GM12878 (cell line): ENCODE data around the gene KIF21A. TPM values are rescaled to one million over a fixed set of nuclear protein-coding genes. Genes with fewer than 3 reads are reported as not detected.

Experiments
- ATAC-seq: fragments of 200-7000 bp; cut with Tn5 transposase; 3 replicates; pipeline ENCODE4 v1.9.1; 2020; ENCODE audit warnings: mild to moderate bottlenecking, moderate library complexity
- BruUV-seq: library from RNA; stranded (reverse); fragments of 400-500 nt; replicated peaks from 2 replicates; lab custom pipeline; 2021; lab: Mats Ljungman, UMichigan
- CTCF ChIA-PET: fragments of 300-600 bp; sonication (Branson Sonifier 250); formaldehyde crosslinking; extraction: SDS; loops from one replicate; lab custom pipeline; 2021; ENCODE audit warnings: inconsistent platforms; lab: Yijun Ruan, JAX
- POLR2A ChIA-PET: fragments of 350-600 bp; formaldehyde crosslinking; extraction: SDS; loops from one replicate; lab custom pipeline; 2021; ENCODE audit warnings: inconsistent platforms; lab: Charles Lee
- RAD21 ChIA-PET: fragments of 300-600 bp; sonication (Branson Sonifier 250); formaldehyde crosslinking; loops from one replicate; lab custom pipeline; 2023; ENCODE audit warnings: antibody characterized with exemption; ENCODE audit not compliant: unreplicated experiment; lab: Charles Lee
- SMC1A ChIA-PET: fragments of 300-600 bp; sonication (Branson Sonifier 250); formaldehyde crosslinking; loops from one replicate; lab custom pipeline; 2023; ENCODE audit not compliant: unreplicated experiment, uncharacterized antibody; lab: Charles Lee
- DNase-seq: peaks from one replicate; pipeline ENCODE4 v3.0.0-alpha.2; 2011; ENCODE audit warnings: low read depth, low spot score
- FAIRE-seq: peaks from 3 replicates; lab custom pipeline; 2011; peaks lifted over from hg19 to GRCh38; lab: Jason Lieb, UNC
- H2AFZ ChIP-seq: 2 replicates; pipeline ENCODE4 v1.6.0; 2011; ENCODE audit warnings: low read depth, low read length, control low read depth; ENCODE audit not compliant: control insufficient read depth
- H3K27ac ChIP-seq: 2 replicates; pipeline ENCODE4 v1.5.1; 2011; ENCODE audit warnings: control low read depth; ENCODE audit not compliant: control insufficient read depth, insufficient read depth
- H3K27me3 ChIP-seq, 2 experiments: replicated peaks in 1 of 2; 2 replicates each; pipeline versions ENCODE4 v1.6.0 to v1.6.1; 2011; ENCODE audit warnings: low read length in 1 of 2; ENCODE audit not compliant: control insufficient read depth in 2 of 2, insufficient read depth in 2 of 2
- H3K36me3 ChIP-seq, 2 experiments: 2 replicates each; pipeline ENCODE4 v1.5.1; 2011; ENCODE audit warnings: low read length in 1 of 2; ENCODE audit not compliant: control insufficient read depth in 2 of 2, insufficient read depth in 2 of 2
- H3K4me1 ChIP-seq: 2 replicates; pipeline ENCODE4 v1.6.1; 2011; ENCODE audit warnings: mild to moderate bottlenecking, low read length, moderate library complexity, mixed read lengths; ENCODE audit not compliant: control insufficient read depth, insufficient read depth
- H3K4me2 ChIP-seq: 2 replicates; pipeline ENCODE4 v1.6.0; 2011; ENCODE audit warnings: control low read depth; ENCODE audit not compliant: control insufficient read depth, insufficient read depth
- H3K4me3 ChIP-seq: fragments of 200-600 bp; sonication (generic); 2 replicates; pipeline ENCODE4 v1.5.1; 2016
- H3K79me2 ChIP-seq: 2 replicates; pipeline ENCODE4 v1.6.0; 2011; ENCODE audit warnings: low read length; ENCODE audit not compliant: control insufficient read depth, insufficient read depth
- H3K9ac ChIP-seq: 2 replicates; pipeline ENCODE4 v1.8.0; 2011; ENCODE audit warnings: low read length, control low read depth, mixed read lengths; ENCODE audit not compliant: control insufficient read depth, insufficient read depth
- H3K9me3 ChIP-seq: replicated peaks from 3 replicates; pipeline ENCODE4 v1.5.1; 2011; ENCODE audit warnings: mild to moderate bottlenecking, low read length; ENCODE audit not compliant: control insufficient read depth, insufficient read depth
- H4K20me1 ChIP-seq: 2 replicates; pipeline ENCODE4 v1.6.0; 2011; ENCODE audit not compliant: control insufficient read depth, insufficient read depth
- ATF7 ChIP-seq: fragments of 450-650 bp; IDR thresholded peaks from 2 replicates; pipeline ENCODE4 v1.6.1; 2016; ENCODE audit warnings: low read depth, mild to moderate bottlenecking
- BCLAF1 ChIP-seq: fragments of 450-650 bp; IDR thresholded peaks from 2 replicates; pipeline ENCODE4 v1.6.1; 2017; ENCODE audit warnings: antibody characterized with exemption, mild to moderate bottlenecking, moderate library complexity
- EP300 ChIP-seq, 2 experiments: fragments of 150-350 bp in 1 of 2; IDR thresholded peaks; 2 replicates each; pipeline ENCODE4 v1.6.1; 2011 to 2012; ENCODE audit warnings: low read depth in 2 of 2, low read length in 2 of 2, borderline replicate concordance in 1 of 2, improper control_type of control experiment in 1 of 2, inconsistent platforms in 1 of 2; ENCODE audit not compliant: control insufficient read depth in 1 of 2
- FOXK2 ChIP-seq: fragments of 450-650 bp; IDR thresholded peaks from 2 replicates; pipeline ENCODE4 v1.6.1; 2017; ENCODE audit warnings: mild to moderate bottlenecking, moderate library complexity
- HDAC6 ChIP-seq: fragments of 200-600 bp; sonication (generic); IDR thresholded peaks from one replicate; pipeline ENCODE4 v1.8.0; 2017; ENCODE audit warnings: antibody characterized with exemption; ENCODE audit not compliant: unreplicated experiment
- IRF5 ChIP-seq: fragments of 450-650 bp; IDR thresholded peaks from 2 replicates; pipeline ENCODE4 v1.6.1; 2017; ENCODE audit warnings: borderline replicate concordance
- LARP7 ChIP-seq: fragments of 450-650 bp; IDR thresholded peaks from 2 replicates; pipeline ENCODE4 v1.6.1; 2017; ENCODE audit warnings: mild to moderate bottlenecking
- PAX5 ChIP-seq: IDR thresholded peaks from 2 replicates; pipeline ENCODE4 v1.6.1; 2011; ENCODE audit warnings: low read depth, low read length, borderline replicate concordance
- POLR2AphosphoS5 ChIP-seq: IDR thresholded peaks from 2 replicates; pipeline ENCODE4 v1.6.1; 2011; ENCODE audit warnings: mild to moderate bottlenecking, low read length, inconsistent platforms
- RAD21 ChIP-seq: IDR thresholded peaks from 2 replicates; pipeline ENCODE4 v1.6.1; 2011; ENCODE audit warnings: mild to moderate bottlenecking, low read depth, low read length, moderate library complexity; ENCODE audit not compliant: insufficient read depth
- RB1 ChIP-seq: fragments of 450-650 bp; formaldehyde crosslinking; IDR thresholded peaks from 2 replicates; pipeline ENCODE4 v1.6.1; 2017; ENCODE audit warnings: mild to moderate bottlenecking, borderline replicate concordance
- RCOR1 ChIP-seq: conservative IDR thresholded peaks from 2 replicates; pipeline ENCODE4 v1.6.1; 2012; ENCODE audit warnings: low read depth, low read length, improper control_type of control experiment
- STAT3 ChIP-seq: IDR thresholded peaks from 2 replicates; pipeline ENCODE4 v1.6.1; 2011; ENCODE audit warnings: low read depth, low read length, improper control_type of control experiment
- TAF1 ChIP-seq: IDR thresholded peaks from 2 replicates; pipeline ENCODE4 v1.6.1; 2011; ENCODE audit warnings: mild to moderate bottlenecking, low read depth, low read length, borderline replicate concordance
- YY1 ChIP-seq: IDR thresholded peaks from 2 replicates; pipeline ENCODE4 v1.6.1; 2011; ENCODE audit warnings: low read depth, mild to moderate bottlenecking, low read length
- ZZZ3 ChIP-seq: IDR thresholded peaks from 2 replicates; pipeline ENCODE4 v1.6.1; 2011; ENCODE audit warnings: low read depth; ENCODE audit not compliant: control insufficient read depth, insufficient read length
- in situ Hi-C: fragments of 300-500 bp; cut with MboI; formaldehyde crosslinking; loops from 9 replicates; pipeline ENCODE4 v1.14.3; 2018; ENCODE audit warnings: mixed read lengths
- intact Hi-C: fragments of 100-400 bp; cut with micrococcal nuclease; formaldehyde crosslinking; loops from one replicate; pipeline ENCODE4 v1.14.2; 2022; ENCODE audit not compliant: unreplicated experiment
- polyA plus RNA-seq, 11 experiments: library from polyadenylated mRNA; depleted of rRNA in 4 of 11; unstranded in 6 of 11; stranded (reverse) in 5 of 11; fragments of >200 nt; fragmentation: Nextera tagmentation in 4 of 11; fragmentation: Illumina TruSeq in 1 of 11; extraction: Ambion mirVana in 4 of 11; extraction: Trizol in 1 of 11; gene quantifications; 1 replicate in 1 of 11; 2 replicates in 10 of 11; pipeline versions ENCODE4 v1.2.1 to v1.2.3, GENCODE V29; 2011 to 2016; ENCODE audit warnings: inconsistent platforms in 2 of 11, missing spikeins in 2 of 11, low read depth in 1 of 11
- total RNA-seq, 4 experiments: library from RNA; depleted of rRNA in 3 of 4; stranded (reverse); fragments of >200 nt in 3 of 4; fragmentation: Illumina TruSeq in 1 of 4; extraction: Trizol in 1 of 4; gene quantifications; 2 replicates each; pipeline versions ENCODE4 v1.2.1 to v1.2.3, GENCODE V29; 2013 to 2021

KIF21A gene
- total and polyA plus RNA-seq, 10 of the 15 experiments (the other 5 are each of a cell fraction or from before 2014, with no cell fraction given): 21.3 to 42.1 (median 24.5) TPM

- H3K27me3 ChIP-seq: no peaks in the 10 kb centered on the region
- in situ Hi-C loops: no loop called here
- FAIRE-seq (no peak), DNase-seq (no peak), ATAC-seq (no peak)
- H3K4me3 ChIP-seq: no peak overlapping the region
- BruUV-seq: no TSS peak
- no peak for TF ChIP-seq YY1
- no peak for TF ChIP-seq FOXK2
- TF ChIP-seq PAX5: no peak
- no peak for TF ChIP-seq RB1
- no peak for TF ChIP-seq BCLAF1
- TF ChIP-seq IRF5: no peak
- no peak for TF ChIP-seq ZZZ3
- no peak for TF ChIP-seq POLR2AphosphoS5
- TF ChIP-seq RCOR1: no peak
- no peak for TF ChIP-seq EP300 (IDR thresholded peaks at IDR 0.05; ENCODE audit: borderline replicate concordance in 1 of 2, control insufficient read depth in 1 of 2, low read depth in 2 of 2, low read length in 2 of 2)
- no peak for TF ChIP-seq STAT3
- TF ChIP-seq ATF7: no peak
- no peak for TF ChIP-seq LARP7
- TF ChIP-seq HDAC6: no peak
- no peak for TF ChIP-seq TAF1
- no peak for TF ChIP-seq RAD21
- intact Hi-C loops: no loop called here
- no peak overlapping the region for H3K9ac ChIP-seq
- no peaks in the 10 kb centered on the region for H3K9me3 ChIP-seq
- no peaks in the 10 kb centered on the region for H3K79me2 ChIP-seq
- ChIA-PET CTCF (no interaction called here), SMC1A (no interaction called here), RAD21 (no interaction called here), POLR2A (interaction anchor here (1.2 kb wide), 1 partner anchor 13 kb away, joined by 3 read pairs; no protein-coding TSS in a partner anchor)
- H2AFZ ChIP-seq: no peak overlapping the region
- H4K20me1 ChIP-seq: no peaks in the 10 kb centered on the region
- H3K4me1 ChIP-seq: no peaks in the 10 kb centered on the region
- no peak overlapping the region for H3K4me2 ChIP-seq
- no peaks in the 10 kb centered on the region for H3K36me3 ChIP-seq
- no peak overlapping the region for H3K27ac ChIP-seq
These were observed 52.2 kb downstream of the KIF21A start for GRCh38 chr12:39390752-39391151.
